ENCODE data around the gene GUCY1A1.

Gene GUCY1A1

DNA sequence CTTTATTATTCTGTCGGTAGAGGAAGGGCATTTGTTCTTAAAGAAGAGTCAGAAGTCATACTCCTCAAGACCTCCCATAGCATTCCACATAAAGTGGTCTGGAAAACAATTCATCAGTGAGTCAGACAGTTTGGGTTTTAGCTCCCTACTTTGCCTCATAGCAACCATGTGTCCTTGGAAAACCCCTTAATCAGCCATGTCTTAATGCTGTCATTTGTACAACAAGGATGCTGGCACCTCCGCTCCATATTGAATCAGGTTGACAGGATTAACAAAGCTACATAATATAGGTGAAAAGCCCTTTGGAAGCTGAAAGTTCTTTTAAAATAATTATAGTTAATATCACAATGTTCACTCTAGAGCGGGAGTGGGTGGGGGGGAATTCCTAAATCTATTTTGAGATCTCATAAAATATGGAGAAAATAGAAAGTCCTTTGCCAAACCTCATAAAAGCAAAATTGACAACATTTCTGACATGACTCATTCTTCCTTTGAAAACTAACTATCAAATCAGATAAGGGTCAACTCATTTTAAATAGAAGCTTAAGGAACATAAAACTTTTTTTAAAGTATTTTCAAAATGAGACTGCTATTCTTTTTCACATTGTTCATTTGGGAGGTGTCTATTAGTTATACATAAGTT lies 37.3 kb upstream of the GUCY1A1 start:
- H3K27ac ChIP-seq = no peak overlapping the region
- no peak for TF ChIP-seq ZFX (IDR thresholded peaks at IDR 0.05; ENCODE audit: borderline replicate concordance)
- TF ChIP-seq, protein P1, sequence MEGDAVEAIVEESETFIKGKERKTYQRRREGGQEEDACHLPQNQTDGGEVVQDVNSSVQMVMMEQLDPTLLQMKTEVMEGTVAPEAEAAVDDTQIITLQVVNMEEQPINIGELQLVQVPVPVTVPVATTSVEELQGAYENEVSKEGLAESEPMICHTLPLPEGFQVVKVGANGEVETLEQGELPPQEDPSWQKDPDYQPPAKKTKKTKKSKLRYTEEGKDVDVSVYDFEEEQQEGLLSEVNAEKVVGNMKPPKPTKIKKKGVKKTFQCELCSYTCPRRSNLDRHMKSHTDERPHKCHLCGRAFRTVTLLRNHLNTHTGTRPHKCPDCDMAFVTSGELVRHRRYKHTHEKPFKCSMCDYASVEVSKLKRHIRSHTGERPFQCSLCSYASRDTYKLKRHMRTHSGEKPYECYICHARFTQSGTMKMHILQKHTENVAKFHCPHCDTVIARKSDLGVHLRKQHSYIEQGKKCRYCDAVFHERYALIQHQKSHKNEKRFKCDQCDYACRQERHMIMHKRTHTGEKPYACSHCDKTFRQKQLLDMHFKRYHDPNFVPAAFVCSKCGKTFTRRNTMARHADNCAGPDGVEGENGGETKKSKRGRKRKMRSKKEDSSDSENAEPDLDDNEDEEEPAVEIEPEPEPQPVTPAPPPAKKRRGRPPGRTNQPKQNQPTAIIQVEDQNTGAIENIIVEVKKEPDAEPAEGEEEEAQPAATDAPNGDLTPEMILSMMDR (IDR thresholded peaks at IDR 0.05) = no peak

GRCh38 chr4:155629956-155630355 lies 36.7 kb upstream of the GUCY1A1 start:
- no peak for TF ChIP-seq ZFX (IDR thresholded peaks at IDR 0.05; ENCODE audit: borderline replicate concordance)
- TF ChIP-seq, protein P1 (IDR thresholded peaks at IDR 0.05) = no peak

GRCh38 chr4:155632310-155632840 lies 34.3 kb upstream of the GUCY1A1 start:
- H3K27ac ChIP-seq = no peak overlapping the region
- TF ChIP-seq ZFX (IDR thresholded peaks at IDR 0.05; ENCODE audit: borderline replicate concordance) = no peak
- TF ChIP-seq, protein P1 (IDR thresholded peaks at IDR 0.05) = no peak

More at GRCh38 chr4:155629956-155630355, 36.7 kb upstream of the GUCY1A1 start:
- no peak overlapping the region for H3K27ac ChIP-seq

DNA sequence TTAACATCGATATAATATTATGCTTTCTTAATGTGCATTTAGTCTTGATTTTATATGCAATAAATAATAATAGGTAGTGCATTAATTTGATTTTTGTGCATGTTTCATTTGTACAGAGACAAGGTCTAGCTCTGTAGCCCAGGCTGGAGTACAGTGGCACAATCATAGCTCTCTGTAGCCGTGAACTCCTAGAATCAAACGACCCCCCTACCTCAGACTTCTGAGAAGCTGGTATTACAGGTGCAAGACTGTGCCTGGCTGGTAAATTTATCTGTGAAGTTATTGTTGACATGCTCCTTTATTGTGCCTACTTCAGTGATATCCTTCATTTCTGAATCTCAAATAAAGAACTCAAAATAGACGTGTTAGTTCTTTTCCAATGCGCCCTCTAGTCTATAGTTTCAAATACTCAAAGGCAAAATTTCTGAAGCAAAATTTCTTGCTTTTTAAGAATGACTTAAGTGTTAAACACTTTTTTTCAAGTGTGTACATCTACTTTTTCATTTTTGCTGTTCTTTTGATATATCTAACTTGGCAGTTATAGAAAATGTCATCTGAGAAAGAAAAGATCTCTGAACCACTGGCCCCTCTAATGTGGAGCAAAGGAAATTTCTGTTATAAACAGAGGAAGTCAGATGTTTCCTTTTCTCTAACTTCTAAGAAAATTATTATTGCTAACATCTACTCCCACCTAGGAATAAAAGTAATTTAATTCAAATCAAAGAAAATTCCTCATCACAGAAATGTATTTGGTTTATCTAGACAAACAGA lies 28.3 kb upstream of the GUCY1A1 start:
- H3K27ac ChIP-seq = no peak overlapping the region
- TF ChIP-seq, protein P1 (IDR thresholded peaks at IDR 0.05) = no peak
- no peak for TF ChIP-seq ZFX (IDR thresholded peaks at IDR 0.05; ENCODE audit: borderline replicate concordance)

DNA sequence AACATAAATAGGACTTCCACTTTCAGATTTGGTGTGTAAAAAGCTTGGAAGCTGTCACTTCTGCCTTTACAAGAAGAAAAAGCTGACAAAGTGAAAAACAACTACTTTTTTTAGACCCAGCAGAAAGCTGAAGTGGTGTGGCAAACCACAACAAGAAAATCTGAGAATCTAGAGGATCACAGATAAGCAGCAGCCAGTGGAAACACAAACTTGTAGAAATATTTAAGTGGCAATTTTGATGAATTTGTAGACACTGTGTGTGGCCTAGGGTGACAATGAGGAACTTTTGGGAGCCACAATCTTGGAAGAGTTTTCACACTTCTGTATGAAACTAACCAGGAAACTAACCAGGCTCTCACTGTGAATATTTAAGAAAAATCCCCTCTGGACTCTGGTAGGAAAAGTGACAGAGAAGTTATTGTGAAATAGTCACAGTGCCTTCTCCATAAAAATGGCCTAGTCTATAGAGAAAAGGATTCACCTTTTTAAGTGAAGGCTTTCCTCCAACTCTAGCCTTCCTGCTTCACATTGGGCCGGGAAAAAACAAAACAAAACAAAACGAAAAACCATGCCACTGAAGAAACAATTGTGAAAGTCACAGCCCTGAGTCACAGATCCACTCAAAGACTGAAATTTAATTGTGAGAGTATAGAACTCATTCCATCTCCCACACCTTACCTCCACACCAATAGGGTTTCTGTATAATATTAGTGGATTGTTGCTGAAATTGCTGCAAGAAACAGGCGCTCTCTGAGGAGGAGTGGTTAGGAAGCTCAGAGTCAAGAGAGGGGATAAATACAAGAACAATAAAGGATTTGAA lies 26.7 kb upstream of the GUCY1A1 start:
- no peak overlapping the region for H3K27ac ChIP-seq
- TF ChIP-seq, protein P1 (IDR thresholded peaks at IDR 0.05) = no peak
- no peak for TF ChIP-seq ZFX (IDR thresholded peaks at IDR 0.05; ENCODE audit: borderline replicate concordance)

DNA sequence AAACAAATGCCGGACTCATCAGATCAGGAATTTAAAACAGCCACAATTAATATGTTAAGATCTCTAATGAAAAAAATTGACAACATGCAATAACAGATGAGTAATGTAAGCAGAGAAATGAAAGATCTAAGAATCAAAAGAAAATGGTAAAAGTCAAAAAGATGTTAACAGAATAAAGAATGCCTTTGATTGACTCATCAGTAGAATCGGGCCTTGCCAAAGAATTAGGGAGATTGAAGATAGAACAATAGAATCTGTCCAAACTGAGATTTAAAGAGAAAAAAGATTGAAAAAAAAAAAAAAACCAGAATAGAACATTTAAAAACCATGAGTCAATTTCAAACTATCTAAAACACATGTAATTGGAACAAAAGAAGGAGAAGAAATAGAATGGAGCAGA lies 25.9 kb upstream of the GUCY1A1 start:
- TF ChIP-seq ZFX (IDR thresholded peaks at IDR 0.05; ENCODE audit: borderline replicate concordance) = no peak
- TF ChIP-seq, protein P1 (IDR thresholded peaks at IDR 0.05) = no peak
- no peak overlapping the region for H3K27ac ChIP-seq
